HG03139 (cell line): ENCODE measurements around the gene PNPT1.

Source experiments
- ATAC-seq: cut with Tn5 transposase; IDR thresholded peaks from one replicate; pipeline ENCODE4 v1.9.1; 2021; ENCODE audit not compliant: unreplicated experiment

The PNPT1 gene

GRCh38 chr2:55672630-55673029 lies 21.0 kb downstream of the PNPT1 start:
- no peak for ATAC-seq

GRCh38 chr2:55668956-55669355 lies 24.7 kb downstream of the PNPT1 start:
- no peak for ATAC-seq

- ATAC-seq: no peak
Measured at GRCh38 chr2:55653255-55653654, 40.4 kb downstream of the PNPT1 start.

GRCh38 chr2:55649211-55649610 lies 44.4 kb downstream of the PNPT1 start:
- ATAC-seq: no peak

GRCh38 chr2:55636831-55637230 lies 56.8 kb downstream of the PNPT1 start:
- no peak for ATAC-seq

- no peak for ATAC-seq
Measured at GRCh38 chr2:55628931-55629330, 64.7 kb downstream of the PNPT1 start.

- ATAC-seq: no peak
Measured at GRCh38 chr2:55627915-55628314, 65.7 kb downstream of the PNPT1 start.

GRCh38 chr2:55621802-55622201 lies 71.8 kb downstream of the PNPT1 start:
- ATAC-seq: no peak

- no peak for ATAC-seq
Measured at GRCh38 chr2:55620123-55620779, 73.4 kb downstream of the PNPT1 start.

- ATAC-seq: peak; percentile 36
Measured at GRCh38 chr2:55618275-55619055, 75.2 kb downstream of the PNPT1 start.

- ATAC-seq: no peak
Measured at GRCh38 chr2:55618025-55618274, 75.7 kb downstream of the PNPT1 start.

- peak; percentile 84 for ATAC-seq
Measured at GRCh38 chr2:55617175-55618024, 76.2 kb downstream of the PNPT1 start, which contains the start of gene PPP4R3B. TSS of gene PPP4R3B (minus strand) at chr2:55617622. CDS start at chr2:55617285, 337 bp downstream.

- no peak for ATAC-seq
Measured at GRCh38 chr2:55616551-55617174, 77.0 kb downstream of the PNPT1 start.

- ATAC-seq: no peak
Measured at GRCh38 chr2:55611997-55612396, 81.6 kb downstream of the PNPT1 start.

GRCh38 chr2:55610954-55611743 lies 82.5 kb downstream of the PNPT1 start:
- ATAC-seq: no peak

- no peak for ATAC-seq
Measured at GRCh38 chr2:55609938-55610578, 83.6 kb downstream of the PNPT1 start.

GRCh38 chr2:55609193-55609794 lies 84.3 kb downstream of the PNPT1 start:
- no peak for ATAC-seq

GRCh38 chr2:55607717-55608116 lies 85.9 kb downstream of the PNPT1 start:
- ATAC-seq: no peak

- ATAC-seq: no peak
Measured at GRCh38 chr2:55604027-55604565, 89.5 kb downstream of the PNPT1 start.
